ENCODE results near the gene NCAM2.

- no peak for TF ChIP-seq CTCF (conservative IDR thresholded peaks at IDR 0.05; ENCODE audit: low read depth in 2 of 2)
- TF ChIP-seq EZH2 (IDR thresholded peaks at IDR 0.05; ENCODE audit: low read depth, unreplicated experiment), result no peak
- no peak for TF ChIP-seq POLR2AphosphoS5 (IDR thresholded peaks at IDR 0.05; ENCODE audit: low read depth)
- TF ChIP-seq, protein P1, sequence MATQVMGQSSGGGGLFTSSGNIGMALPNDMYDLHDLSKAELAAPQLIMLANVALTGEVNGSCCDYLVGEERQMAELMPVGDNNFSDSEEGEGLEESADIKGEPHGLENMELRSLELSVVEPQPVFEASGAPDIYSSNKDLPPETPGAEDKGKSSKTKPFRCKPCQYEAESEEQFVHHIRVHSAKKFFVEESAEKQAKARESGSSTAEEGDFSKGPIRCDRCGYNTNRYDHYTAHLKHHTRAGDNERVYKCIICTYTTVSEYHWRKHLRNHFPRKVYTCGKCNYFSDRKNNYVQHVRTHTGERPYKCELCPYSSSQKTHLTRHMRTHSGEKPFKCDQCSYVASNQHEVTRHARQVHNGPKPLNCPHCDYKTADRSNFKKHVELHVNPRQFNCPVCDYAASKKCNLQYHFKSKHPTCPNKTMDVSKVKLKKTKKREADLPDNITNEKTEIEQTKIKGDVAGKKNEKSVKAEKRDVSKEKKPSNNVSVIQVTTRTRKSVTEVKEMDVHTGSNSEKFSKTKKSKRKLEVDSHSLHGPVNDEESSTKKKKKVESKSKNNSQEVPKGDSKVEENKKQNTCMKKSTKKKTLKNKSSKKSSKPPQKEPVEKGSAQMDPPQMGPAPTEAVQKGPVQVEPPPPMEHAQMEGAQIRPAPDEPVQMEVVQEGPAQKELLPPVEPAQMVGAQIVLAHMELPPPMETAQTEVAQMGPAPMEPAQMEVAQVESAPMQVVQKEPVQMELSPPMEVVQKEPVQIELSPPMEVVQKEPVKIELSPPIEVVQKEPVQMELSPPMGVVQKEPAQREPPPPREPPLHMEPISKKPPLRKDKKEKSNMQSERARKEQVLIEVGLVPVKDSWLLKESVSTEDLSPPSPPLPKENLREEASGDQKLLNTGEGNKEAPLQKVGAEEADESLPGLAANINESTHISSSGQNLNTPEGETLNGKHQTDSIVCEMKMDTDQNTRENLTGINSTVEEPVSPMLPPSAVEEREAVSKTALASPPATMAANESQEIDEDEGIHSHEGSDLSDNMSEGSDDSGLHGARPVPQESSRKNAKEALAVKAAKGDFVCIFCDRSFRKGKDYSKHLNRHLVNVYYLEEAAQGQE (IDR thresholded peaks at IDR 0.05; ENCODE audit: unreplicated experiment), result no peak
- TF ChIP-seq ZNF462 (CRISPR knock-in tag; IDR thresholded peaks at IDR 0.05), result no peak
- no peak for TF ChIP-seq EZH2phosphoT487 (IDR thresholded peaks at IDR 0.05; ENCODE audit: unreplicated experiment)
- no peak for TF ChIP-seq CREB1 (CRISPR knock-in tag; IDR thresholded peaks at IDR 0.05; ENCODE audit: low read depth)
Measured at GRCh38 chr21:21210552-21210951, 212.3 kb downstream of the NCAM2 start.

Data from GM23338 (cell line).